AG04450 (cell line): ENCODE data around the gene ELMO3. TPM values are rescaled to one million over a fixed set of nuclear protein-coding genes. Genes with fewer than 3 reads are reported as not detected.

ENCODE experiments used
- CTCF ChIA-PET: fragments of 300-600, 350-600 bp; formaldehyde crosslinking; extraction: SDS; loops from one replicate; lab custom pipeline; 2022; ENCODE audit warnings: antibody characterized with exemption, inconsistent platforms; lab: Charles Lee
- POLR2A ChIA-PET: fragments of 350-600 bp; formaldehyde crosslinking; extraction: SDS; loops from one replicate; lab custom pipeline; 2021; ENCODE audit warnings: antibody characterized with exemption, inconsistent platforms; lab: Yijun Ruan, JAX
- DNase-seq: peaks from one replicate; pipeline ENCODE4 v3.0.0-alpha.2; 2011; ENCODE audit warnings: low read depth, low spot score
- H3K27ac ChIP-seq: one replicate; pipeline ENCODE4 v1.5.1; 2012; ENCODE audit warnings: low read depth, low read length, control low read depth
- H3K27me3 ChIP-seq: one replicate; pipeline ENCODE4 v1.6.0; 2012; ENCODE audit warnings: low read length; ENCODE audit not compliant: control insufficient read depth, insufficient read depth
- H3K4me3 ChIP-seq: 2 replicates; pipeline ENCODE4 v1.5.1; 2011; ENCODE audit warnings: mild to moderate bottlenecking, low read depth, low read length, control low read depth
- H3K9me3 ChIP-seq: 2 replicates; pipeline ENCODE4 v1.5.1; 2012; ENCODE audit warnings: low read length; ENCODE audit not compliant: control insufficient read depth, insufficient read depth
- CTCF ChIP-seq: IDR thresholded peaks from 2 replicates; pipeline ENCODE4 v1.5.1; 2011; ENCODE audit warnings: low read depth, low read length, control low read depth, inconsistent platforms
- polyA plus RNA-seq: library from polyadenylated mRNA; depleted of rRNA; stranded (reverse); fragments of >200 nt; gene quantifications from 2 replicates; pipeline ENCODE4 v1.2.3, GENCODE V29; 2011

Gene ELMO3
- polyA plus RNA-seq, 1 experiment: 0.57 TPM

DNA sequence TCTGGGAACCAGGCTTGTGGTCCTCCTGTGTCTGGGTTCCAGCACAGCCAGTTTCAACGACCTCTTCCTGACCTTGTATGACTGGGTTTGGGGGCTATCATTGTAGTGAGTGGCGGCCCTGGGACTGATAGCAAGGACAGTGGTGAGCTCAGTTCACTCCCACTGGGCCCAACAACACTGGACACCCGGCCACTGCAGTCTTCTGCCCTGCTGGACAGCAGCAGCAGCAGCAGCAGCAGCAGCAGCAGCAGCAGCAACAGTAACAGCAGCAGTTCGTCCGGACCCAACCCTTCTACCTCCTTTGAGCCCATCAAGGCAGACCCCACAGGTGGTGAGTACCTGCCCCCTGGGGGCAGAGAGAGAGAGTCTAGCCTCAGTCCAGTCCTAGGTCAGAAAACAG lies 3.3 kb upstream of the ELMO3 start:
- H3K4me3 ChIP-seq: no peak overlapping the region
- H3K27ac ChIP-seq: no peak overlapping the region
- no peaks in the 10 kb centered on the region; the same call in 1 of the 2 replicates for H3K9me3 ChIP-seq
- TF ChIP-seq CTCF: no peak
- CTCF ChIA-PET: no interaction called here
- POLR2A ChIA-PET: no interaction called here
- no peak for DNase-seq
- H3K27me3 ChIP-seq: no peaks in the 10 kb centered on the region

GRCh38 chr16:67196881-67197280 lies 2.0 kb upstream of the ELMO3 start:
- no peak overlapping the region for H3K27ac ChIP-seq
- no peak for DNase-seq
- ChIA-PET CTCF (interaction anchor here (1.0 to 1.3 kb wide), 2 partner anchors 10 to 236 kb away, joined by 3 to 4 read pairs; partner anchors contain the start of gene CES3), POLR2A (no interaction called here)
- no peaks in the 10 kb centered on the region for H3K27me3 ChIP-seq
- no peak overlapping the region for H3K4me3 ChIP-seq
- no peak for TF ChIP-seq CTCF
- no peaks in the 10 kb centered on the region; the same call in 1 of the 2 replicates for H3K9me3 ChIP-seq

DNA sequence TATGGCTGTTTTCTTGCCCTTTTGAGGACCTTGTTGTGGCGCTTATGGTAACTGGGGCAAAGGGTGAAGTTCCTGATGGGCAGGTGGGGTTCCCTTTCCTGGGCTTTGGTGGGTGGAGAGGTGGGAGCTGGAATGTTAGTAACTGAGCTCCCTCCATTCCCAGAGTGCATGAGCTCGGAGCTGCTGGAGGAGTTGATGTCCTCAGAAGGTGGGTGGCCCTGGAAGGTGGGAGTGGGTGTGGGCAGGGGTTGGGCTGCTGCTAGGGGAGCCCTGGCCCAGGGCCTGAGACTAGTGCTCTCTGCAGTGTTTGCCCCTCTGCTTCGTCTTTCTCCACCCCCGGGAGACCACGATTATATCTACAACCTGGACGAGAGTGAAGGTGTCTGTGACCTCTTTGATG lies 1.2 kb upstream of the ELMO3 start:
- ChIA-PET POLR2A (interaction anchor here (1.0 to 2.4 kb wide), 5 partner anchors 11 to 63 kb away, joined by 3 to 9 read pairs (median 3); partner anchors contain the start of gene TMEM208), CTCF (interaction anchor here (0.5 to 1.4 kb wide), 9 partner anchors 8 to 250 kb away, joined by 3 to 5 read pairs (median 4); partner anchors contain the start of gene CES3)
- no peaks in the 10 kb centered on the region; the same call in 1 of the 2 replicates for H3K9me3 ChIP-seq
- DNase-seq: no peak
- TF ChIP-seq CTCF: no peak
- H3K27me3 ChIP-seq: no peaks in the 10 kb centered on the region
- H3K27ac ChIP-seq: no peak overlapping the region
- H3K4me3 ChIP-seq: no peak overlapping the region

DNA sequence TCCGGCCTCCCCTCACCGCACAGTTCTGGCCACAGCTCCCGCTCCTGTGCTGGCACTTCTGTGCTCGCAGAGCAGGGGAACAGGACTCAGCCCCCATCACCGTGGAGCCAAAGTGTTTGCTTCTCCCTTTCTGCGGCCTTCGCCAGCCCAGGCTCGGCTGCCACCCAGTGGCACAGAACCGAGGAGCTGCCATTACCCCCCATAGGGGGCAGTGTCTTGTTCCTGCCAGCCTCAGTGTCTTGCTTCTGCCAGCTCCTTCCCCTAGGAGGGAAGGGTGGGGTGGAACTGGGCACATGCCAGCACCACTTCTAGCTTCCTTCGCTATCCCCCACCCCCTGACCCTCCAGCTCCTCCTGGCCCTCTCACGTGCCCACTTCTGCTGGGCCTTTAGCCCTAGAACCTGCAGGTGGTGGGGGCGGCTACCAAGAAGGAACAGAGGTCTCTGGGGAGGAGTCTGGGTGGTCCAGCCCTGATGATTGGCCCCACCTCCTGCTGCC lies 645 bp upstream of the ELMO3 start:
- POLR2A ChIA-PET: interaction anchor here (1.0 to 2.4 kb wide), 5 partner anchors 10 to 62 kb away, joined by 3 to 9 read pairs (median 3); partner anchors contain the start of gene TMEM208
- TF ChIP-seq CTCF: peak; percentile 60
- CTCF ChIA-PET: interaction anchor here (0.5 to 1.4 kb wide), 10 partner anchors 9 to 249 kb away, joined by 3 to 5 read pairs (median 4); partner anchors contain the start of gene CES3
- no peak overlapping the region for H3K27ac ChIP-seq
- no peaks in the 10 kb centered on the region; the same call in 1 of the 2 replicates for H3K9me3 ChIP-seq
- H3K27me3 ChIP-seq: no peaks in the 10 kb centered on the region
- no peak for DNase-seq
- no peak overlapping the region for H3K4me3 ChIP-seq

DNA sequence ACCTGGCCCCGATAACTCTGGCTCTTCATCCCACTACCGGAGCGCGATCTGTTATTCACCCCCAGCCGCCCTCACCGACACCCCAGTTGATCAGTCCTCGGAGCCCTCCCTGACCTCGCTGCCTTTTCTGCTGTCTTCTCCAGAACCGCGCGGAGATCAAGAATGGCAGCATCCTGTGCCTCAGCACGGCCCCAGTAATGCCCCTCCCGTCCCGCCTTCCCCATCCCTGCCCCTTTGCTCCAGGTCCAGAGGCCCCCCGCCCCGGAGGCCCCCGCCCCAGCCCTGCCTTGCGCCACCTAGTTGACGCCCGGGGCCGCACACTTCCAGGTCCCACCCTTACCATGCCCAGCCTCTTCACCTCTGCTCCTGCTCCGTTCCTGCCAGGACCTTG lies 872 bp downstream of the ELMO3 start:
- no peak overlapping the region for H3K4me3 ChIP-seq
- H3K9me3 ChIP-seq: no peaks in the 10 kb centered on the region; the same call in 1 of the 2 replicates
- ChIA-PET CTCF (no interaction called here), POLR2A (interaction anchor here (1.0 to 2.4 kb wide), 2 partner anchors 12 to 27 kb away, joined by 3 to 9 read pairs; partner anchors contain the start of gene TMEM208)
- DNase-seq: no peak
- no peak for TF ChIP-seq CTCF
- no peaks in the 10 kb centered on the region for H3K27me3 ChIP-seq
- H3K27ac ChIP-seq: no peak overlapping the region
